G401.6 (cell line): ENCODE data around the gene RFX2.
A peak's percentile ranks its signal among the peaks of the same experiment; 100 is the strongest.
"Not testable (repeated sequence)": the region's sequence is repeated elsewhere in the genome, so short reads cannot be mapped to it uniquely, and the experiment has no call there.

Experiments
- FAIRE-seq: peaks from 2 replicates; lab custom pipeline; 2012; peaks lifted over from hg19 to GRCh38; lab: Jason Lieb, UNC

RFX2 gene

DNA sequence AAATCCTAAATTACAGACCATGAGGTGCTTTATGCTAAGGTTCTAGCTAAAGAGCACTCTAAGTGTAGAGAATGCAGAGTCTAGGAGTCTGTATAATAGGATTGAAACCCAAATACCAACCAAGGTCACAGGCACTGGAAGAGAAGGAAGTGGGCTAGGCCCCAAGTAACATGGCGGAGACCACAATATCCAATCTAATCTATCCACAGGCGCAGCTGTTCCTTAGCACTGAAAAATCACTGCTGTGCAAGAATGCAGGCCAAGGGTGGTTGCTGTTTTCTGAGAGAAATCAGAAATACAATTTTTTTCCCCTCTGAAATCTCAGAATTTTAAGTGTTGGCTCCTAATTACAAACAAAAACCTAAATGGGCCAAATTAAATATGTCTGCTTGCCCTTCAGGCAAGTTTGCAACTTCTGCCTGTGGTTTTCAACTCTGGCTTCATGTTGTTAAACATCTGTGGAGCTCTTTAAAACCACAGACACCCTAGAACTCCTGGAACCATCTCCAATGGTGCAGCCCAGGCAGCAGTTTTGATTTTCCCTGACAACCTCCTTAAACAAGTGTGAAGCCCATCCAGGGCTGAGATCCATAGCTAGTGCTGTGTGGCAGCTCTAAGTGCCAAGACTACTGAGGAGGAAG lies 138.5 kb downstream of the RFX2 start:
- no peak for FAIRE-seq

- no peak for FAIRE-seq
Observed at GRCh38 chr19:5969476-5969875, 140.8 kb downstream of the RFX2 start.

DNA sequence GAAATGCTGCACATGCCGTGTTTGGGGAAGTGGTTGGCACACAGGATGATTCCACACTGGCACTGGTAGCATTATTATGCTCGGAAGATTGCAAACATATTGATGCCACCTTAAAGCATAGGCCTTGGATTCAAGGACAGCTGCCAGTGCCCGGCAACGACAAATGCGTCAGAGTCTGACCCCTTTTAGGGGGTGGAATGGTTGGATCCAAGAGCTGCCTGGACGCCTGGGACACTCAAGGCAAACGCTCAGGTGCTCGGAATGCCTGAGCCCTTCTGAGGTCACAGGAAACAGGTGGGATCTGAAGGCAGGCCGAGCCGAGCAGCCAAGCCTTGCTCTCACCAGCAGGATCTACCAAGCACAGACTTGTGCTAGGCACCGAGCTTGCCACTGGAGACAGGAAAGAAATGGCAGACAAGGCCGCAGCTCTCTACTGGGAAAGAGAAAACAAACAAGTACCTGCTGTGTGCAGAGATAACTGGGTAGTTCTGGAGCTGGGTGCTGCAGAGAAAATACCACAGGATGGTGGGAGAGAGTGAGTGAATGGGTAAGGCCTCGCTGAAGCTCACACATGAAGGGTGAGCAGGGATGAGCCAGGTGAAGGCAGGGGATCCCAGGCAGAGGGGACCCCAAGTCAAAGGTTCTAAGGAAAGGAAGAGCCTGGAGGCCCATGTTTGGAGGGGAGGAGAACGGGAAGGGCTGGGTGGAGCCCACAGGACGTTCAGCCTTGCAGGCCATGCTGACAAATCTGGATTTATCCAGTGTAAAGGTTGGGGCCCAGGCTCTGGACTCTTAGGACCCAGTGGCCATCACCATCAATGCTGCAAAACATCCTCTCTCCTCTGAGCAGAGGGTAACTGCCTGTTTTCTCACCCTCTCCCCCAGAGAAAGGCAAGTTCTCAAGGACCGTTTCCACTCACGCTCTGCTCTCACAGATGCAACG lies 141.6 kb downstream of the RFX2 start:
- FAIRE-seq, result no peak

DNA sequence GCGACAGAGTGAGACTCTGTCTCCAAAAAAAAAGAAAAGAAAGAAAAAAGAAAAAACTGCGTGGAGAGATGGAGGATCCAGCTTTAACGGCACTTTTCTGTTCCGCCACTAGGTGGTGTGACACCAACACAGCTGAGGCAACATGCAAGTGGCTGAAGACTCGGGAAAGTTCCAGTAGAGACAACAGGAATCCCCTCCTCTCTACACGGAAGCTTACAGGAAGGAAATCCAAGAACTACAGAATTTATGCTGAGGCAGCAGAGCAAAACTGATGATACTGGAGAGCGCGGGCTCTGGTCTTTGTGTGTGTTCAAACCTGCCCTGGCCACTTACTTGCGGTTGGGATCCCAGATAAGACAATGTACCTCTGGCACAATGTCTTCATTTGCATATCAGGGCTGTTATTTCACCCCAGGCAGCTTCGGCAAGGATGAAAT lies 142.3 kb downstream of the RFX2 start:
- FAIRE-seq, result peak; percentile 88

DNA sequence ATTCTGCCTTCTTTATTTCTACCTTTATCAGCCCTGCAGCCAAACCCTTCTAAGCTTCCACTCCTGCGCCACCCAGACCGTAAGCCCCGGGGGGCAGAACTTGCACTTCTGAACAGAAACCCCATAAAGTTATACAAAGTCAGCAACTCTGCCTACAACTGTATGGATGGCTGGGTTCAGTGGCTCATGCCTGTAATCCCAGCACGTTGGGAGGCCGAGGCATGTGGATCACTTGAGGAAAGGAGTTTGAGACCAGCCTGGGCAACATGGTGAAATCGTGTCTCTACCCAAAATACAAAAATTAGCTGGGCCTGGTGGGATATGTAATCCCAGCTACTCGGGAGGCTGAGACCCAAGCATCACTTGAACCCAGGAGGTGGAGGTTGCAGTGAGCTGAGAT lies 142.7 kb downstream of the RFX2 start:
- FAIRE-seq, result no peak

DNA sequence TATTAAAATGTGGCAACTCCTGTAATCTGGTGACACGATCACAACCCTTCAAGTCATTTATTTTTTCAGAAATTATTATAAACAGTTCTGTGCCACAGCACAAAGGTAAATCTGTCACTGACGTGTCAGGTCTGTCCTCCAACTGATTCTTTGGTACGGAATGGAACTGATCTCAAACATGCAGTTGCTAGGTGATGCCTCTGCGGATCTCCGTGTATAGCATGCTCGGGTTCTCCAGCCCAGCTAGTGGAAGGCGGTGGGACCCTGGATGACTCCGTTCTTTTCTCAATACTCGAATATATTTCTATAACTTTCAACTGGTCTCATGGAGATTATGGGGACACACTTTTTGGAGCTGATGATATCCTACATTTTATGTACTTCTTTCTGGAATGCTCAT lies 143.4 kb downstream of the RFX2 start:
- FAIRE-seq, result no peak

GRCh38 chr19:5966215-5966614 lies 144.1 kb downstream of the RFX2 start:
- no peak for FAIRE-seq

DNA sequence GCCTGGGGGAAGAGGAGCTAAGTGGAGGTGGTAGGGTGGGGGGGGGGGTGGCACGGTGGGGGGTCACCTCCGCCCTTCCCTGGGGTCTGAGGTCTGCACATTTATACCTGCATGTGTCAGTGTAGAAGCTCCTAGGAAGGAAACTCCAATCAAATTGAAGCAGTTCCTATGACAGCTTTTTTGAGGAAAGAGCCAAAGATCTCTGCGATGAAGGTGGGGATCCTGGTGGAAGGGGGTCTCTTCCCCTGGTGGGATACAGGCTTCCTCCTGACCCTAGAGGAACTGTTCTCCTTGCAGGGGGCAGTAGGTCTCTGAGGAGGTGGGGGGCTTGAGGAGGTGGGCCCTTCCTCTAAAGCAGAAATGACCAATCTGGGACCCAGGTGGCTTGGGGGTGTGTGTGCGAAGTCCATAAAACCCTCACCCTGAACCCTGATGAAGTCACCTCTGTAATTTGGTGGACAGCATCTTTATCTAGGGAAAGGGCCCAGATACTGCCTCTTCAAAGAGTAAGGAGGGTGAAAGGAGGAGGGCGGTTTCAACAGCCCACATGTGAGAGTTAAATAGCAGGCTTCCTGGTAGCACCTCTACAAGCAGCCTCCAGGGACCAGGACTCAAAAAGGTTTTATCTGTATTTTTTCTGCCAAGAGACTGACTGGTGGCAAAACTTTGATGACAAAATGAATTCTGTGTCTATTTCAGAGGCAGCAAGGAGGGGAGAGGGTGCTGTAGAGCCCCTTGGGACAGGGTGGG lies 145.3 kb downstream of the RFX2 start:
- no peak for FAIRE-seq

GRCh38 chr19:5963855-5964254 lies 146.4 kb downstream of the RFX2 start:
- FAIRE-seq, result no peak

DNA sequence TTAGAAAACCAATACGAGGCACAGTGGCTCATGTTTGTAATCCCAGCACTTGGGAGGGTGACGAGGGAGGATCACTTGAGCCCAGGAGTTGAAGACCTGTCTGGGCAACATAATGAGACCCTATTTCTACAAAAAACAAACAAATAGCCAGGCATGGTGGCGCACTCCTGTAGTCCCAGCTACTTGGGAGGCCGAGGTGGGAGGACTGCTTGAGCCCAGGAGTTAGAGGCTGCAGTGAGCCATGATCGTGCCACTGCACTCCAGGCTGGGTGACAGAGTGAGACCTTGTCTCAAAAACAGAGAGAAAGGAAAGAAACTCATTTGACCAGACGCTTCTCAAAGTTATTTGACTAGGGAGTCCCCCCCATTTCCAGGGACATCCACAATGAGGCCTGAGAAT lies 147.0 kb downstream of the RFX2 start:
- not testable (repeated sequence) for FAIRE-seq

DNA sequence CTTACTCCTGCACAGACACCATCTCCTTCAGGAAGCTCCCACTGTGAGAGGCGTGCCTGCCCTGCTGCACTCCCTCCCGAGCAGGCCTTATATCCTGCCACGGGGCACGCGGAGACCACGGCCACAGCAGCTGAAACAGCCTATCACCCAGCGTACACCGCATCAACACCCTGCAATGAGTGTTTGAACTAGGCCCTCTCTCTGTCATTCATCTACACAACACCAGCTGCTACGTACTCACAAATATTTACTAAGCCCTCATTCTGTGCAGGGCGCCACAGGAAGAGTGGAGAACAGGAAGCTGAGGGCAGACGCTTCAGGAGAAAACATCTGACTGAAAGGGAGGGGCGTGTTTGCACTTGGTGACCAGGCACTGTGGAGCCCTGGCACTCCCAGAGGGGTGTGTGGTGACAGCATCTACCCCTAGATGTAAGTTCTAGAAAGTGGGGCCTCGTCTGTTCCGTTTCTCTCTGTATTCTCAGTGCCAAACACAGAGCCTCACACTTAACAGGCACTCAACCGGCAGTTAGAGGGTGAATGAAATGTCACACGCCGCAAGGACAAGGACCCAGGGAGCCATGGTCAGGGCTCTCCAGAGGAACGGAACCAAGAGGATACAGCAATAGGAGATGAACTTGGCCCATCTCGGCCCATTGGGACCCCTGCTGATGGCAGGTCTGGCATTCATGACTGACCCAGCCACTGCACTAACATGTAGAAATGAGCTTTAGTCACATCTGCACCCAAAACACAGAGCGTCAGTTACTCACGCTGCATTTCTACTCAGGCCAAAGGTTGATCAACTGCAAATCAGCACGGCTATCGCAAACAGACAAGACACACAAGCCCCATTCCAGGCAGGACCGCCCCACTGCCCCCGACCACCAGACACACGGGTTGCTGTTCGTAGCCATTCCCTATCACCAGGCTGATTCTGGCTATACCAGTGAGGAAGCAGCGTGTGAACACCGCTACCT lies 148.0 kb downstream of the RFX2 start:
- FAIRE-seq, result no peak

DNA sequence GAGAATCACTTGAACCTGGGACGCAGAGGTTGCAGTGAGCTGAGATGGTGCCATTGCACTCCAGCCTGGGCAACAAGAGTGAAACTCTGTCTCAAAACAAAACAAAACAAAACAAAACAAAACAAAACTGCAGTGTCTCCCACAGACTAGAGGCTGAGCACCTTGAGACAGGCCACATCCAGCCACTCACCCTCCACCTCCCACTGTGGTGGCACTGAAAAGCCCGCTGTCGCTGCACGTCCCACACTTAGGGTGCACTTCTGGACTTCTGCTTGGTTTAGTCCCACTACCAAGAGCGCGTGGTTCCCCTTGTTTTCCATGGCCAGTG lies 148.7 kb downstream of the RFX2 start:
- not testable (repeated sequence) for FAIRE-seq

GRCh38 chr19:5960005-5961001 lies 150.0 kb downstream of the RFX2 start:
- no peak for FAIRE-seq

- no peak for FAIRE-seq
Observed at GRCh38 chr19:5959260-5960004, 150.9 kb downstream of the RFX2 start.

- no peak for FAIRE-seq
Observed at GRCh38 chr19:5958851-5959122, 151.5 kb downstream of the RFX2 start.

GRCh38 chr19:5958074-5958850 lies 152.0 kb downstream of the RFX2 start:
- no peak for FAIRE-seq

GRCh38 chr19:5957170-5957569 lies 153.1 kb downstream of the RFX2 start:
- no peak for FAIRE-seq

DNA sequence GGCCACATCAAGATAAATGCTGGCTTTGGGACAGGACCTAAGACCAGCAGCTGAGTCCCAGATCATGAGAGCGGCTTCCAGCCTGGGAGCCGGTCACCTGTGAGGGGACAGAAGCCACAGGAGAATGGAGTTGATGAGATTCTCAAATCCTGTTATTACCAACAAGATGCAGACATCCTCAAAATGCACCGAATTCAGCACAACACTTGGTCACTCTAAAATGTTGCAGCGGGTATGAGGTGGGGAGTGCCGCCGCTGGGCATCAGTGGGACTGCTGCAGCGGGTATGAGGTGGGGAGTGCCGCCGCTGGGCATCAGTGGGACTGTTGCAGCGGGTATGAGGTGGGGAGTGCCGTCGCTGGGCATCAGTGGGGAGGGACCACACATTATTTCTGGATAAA lies 153.6 kb downstream of the RFX2 start:
- no peak for FAIRE-seq

- no peak for FAIRE-seq
Observed at GRCh38 chr19:5956323-5956722, 154.0 kb downstream of the RFX2 start.

DNA sequence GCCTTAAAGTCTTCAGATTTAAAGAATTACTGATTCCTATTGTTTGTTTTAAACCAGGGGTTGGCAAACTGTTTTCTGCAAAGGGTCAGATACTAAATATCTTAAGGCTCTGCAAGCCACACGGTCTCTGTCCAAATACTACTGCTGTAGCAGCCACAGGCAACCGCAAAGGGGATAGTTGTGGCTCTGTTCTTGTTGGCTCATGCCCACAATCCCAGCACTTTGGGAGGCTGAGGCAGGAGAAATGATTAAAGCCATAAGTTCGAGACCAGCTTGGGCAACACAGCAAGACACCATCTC lies 154.7 kb downstream of the RFX2 start:
- no peak for FAIRE-seq
